OCI-LY1 (cell line): ENCODE results near the gene MACROD2.

Source experiments
- CTCF ChIP-seq: fragments of 200-600 bp; sonication (generic), shearing (Covaris generic); IDR thresholded peaks from 2 replicates; pipeline ENCODE4 v1.5.1; 2017; ENCODE audit warnings: mild to moderate bottlenecking, antibody characterized with exemption, low read length, moderate library complexity, mixed read lengths
- EZH2 ChIP-seq: fragments of 200-600 bp; sonication (generic), shearing (Covaris generic); IDR thresholded peaks from 2 replicates; pipeline ENCODE4 v1.8.0; 2017; ENCODE audit warnings: borderline replicate concordance, mixed run types, mild to moderate bottlenecking, antibody characterized with exemption, low read length, moderate library complexity, mixed read lengths

- no peak for TF ChIP-seq CTCF
- TF ChIP-seq EZH2 = no peak
These were observed 788.5 kb downstream of the MACROD2 start for GRCh38 chr20:14783766-14784165.
